ENCODE data around the gene CCL4. TPM values are rescaled to one million over a fixed set of nuclear protein-coding genes. Genes with fewer than 3 reads are reported as not detected.
"Not testable (repeated sequence)": the region's sequence is repeated elsewhere in the genome, so short reads cannot be mapped to it uniquely, and the experiment has no call there.

Gene CCL4
- total RNA-seq, 1 experiment from 2014 or later = 7.6 TPM

- H3K27me3 ChIP-seq (ENCODE audit: low read length) = 0 out of 2 replicates have a peak, but pooled peaks cover 2% of the 10 kb centered on the region
- peaks cover 9% of the 10 kb centered on the region for H3K4me1 ChIP-seq (ENCODE audit: low read length)
- no peaks in the 10 kb centered on the region for H3K36me3 ChIP-seq (ENCODE audit: insufficient read depth, low read length)
- no peak overlapping the region for H3K4me3 ChIP-seq (ENCODE audit: low read length)
- H2AFZ ChIP-seq (ENCODE audit: low read length) = no peak overlapping the region
- H4K20me1 ChIP-seq (ENCODE audit: insufficient read depth, low read depth, low read length) = no peaks in the 10 kb centered on the region
- DNase-seq = no peak
- no peak overlapping the region for H3K27ac ChIP-seq (ENCODE audit: low read length)
- H3K9ac ChIP-seq (ENCODE audit: low read length) = no peak overlapping the region
- no peak overlapping the region for H3K4me2 ChIP-seq (ENCODE audit: low read depth, low read length, poor library complexity, severe bottlenecking)
- no peaks in the 10 kb centered on the region for H3K9me3 ChIP-seq (ENCODE audit: low read length)
- no peaks in the 10 kb centered on the region for H3K9me2 ChIP-seq (replicated peaks; ENCODE audit: insufficient read depth, low read length)
- H3K79me2 ChIP-seq (ENCODE audit: low read length) = no peaks in the 10 kb centered on the region
These were observed 35.1 kb upstream of the CCL4 start for GRCh38 chr17:36068524-36068923.

- no peak overlapping the region for H3K4me2 ChIP-seq (ENCODE audit: low read depth, low read length, poor library complexity, severe bottlenecking)
- H3K27ac ChIP-seq (ENCODE audit: low read length) = no peak overlapping the region
These were observed 34.5 kb upstream of the CCL4 start for GRCh38 chr17:36069136-36069535.

DNA sequence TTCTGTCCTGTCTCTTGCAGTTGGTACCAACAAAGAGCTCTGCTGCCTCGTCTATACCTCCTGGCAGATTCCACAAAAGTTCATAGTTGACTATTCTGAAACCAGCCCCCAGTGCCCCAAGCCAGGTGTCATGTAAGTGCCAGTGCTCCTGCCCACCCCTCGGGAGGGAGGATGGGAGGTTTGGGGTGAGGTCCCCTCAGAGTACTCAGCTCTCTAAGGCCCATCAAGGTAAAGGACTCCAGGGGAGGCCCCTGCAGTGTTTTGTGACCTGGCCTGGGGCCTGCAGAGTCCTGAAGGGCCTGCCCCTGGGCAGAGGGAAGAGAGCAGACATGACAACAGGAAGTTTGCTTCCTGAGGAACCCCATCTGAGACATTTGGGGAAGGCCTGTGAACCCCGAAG is 33.2 kb upstream of the CCL4 start:
- no peaks in the 10 kb centered on the region for H3K9me3 ChIP-seq (ENCODE audit: low read length)
- no peaks in the 10 kb centered on the region for H4K20me1 ChIP-seq (ENCODE audit: insufficient read depth, low read depth, low read length)
- H3K4me1 ChIP-seq (ENCODE audit: low read length) = peaks cover 9% of the 10 kb centered on the region
- no peaks in the 10 kb centered on the region for H3K9me2 ChIP-seq (replicated peaks; ENCODE audit: insufficient read depth, low read length)
- no peak overlapping the region for H3K4me3 ChIP-seq (ENCODE audit: low read length)
- H3K79me2 ChIP-seq (ENCODE audit: low read length) = no peaks in the 10 kb centered on the region
- H3K27me3 ChIP-seq (ENCODE audit: low read length) = no peaks in the 10 kb centered on the region
- no peak for DNase-seq
- H3K27ac ChIP-seq (ENCODE audit: low read length) = no peak overlapping the region
- no peak overlapping the region for H3K9ac ChIP-seq (ENCODE audit: low read length)
- no peak overlapping the region for H2AFZ ChIP-seq (ENCODE audit: low read length)
- H3K4me2 ChIP-seq (ENCODE audit: low read depth, low read length, poor library complexity, severe bottlenecking) = no peak overlapping the region
- no peaks in the 10 kb centered on the region for H3K36me3 ChIP-seq (ENCODE audit: insufficient read depth, low read length)

More at GRCh38 chr17:36069136-36069535, 34.5 kb upstream of the CCL4 start:
- Histone ChIP-seq H2AFZ (ENCODE audit: low read length) (no peak overlapping the region), H3K9me3 (ENCODE audit: low read length) (no peaks in the 10 kb centered on the region), H3K9ac (ENCODE audit: low read length) (no peak overlapping the region), H3K27me3 (ENCODE audit: low read length) (0 out of 2 replicates have a peak, but pooled peaks cover 2% of the 10 kb centered on the region), H4K20me1 (ENCODE audit: insufficient read depth, low read depth, low read length) (no peaks in the 10 kb centered on the region), H3K4me3 (ENCODE audit: low read length) (no peak overlapping the region), H3K79me2 (ENCODE audit: low read length) (no peaks in the 10 kb centered on the region), H3K9me2 (replicated peaks; ENCODE audit: insufficient read depth, low read length) (no peaks in the 10 kb centered on the region), H3K36me3 (ENCODE audit: insufficient read depth, low read length) (no peaks in the 10 kb centered on the region), H3K4me1 (ENCODE audit: low read length) (peaks cover 9% of the 10 kb centered on the region)
- no peak for DNase-seq

DNA sequence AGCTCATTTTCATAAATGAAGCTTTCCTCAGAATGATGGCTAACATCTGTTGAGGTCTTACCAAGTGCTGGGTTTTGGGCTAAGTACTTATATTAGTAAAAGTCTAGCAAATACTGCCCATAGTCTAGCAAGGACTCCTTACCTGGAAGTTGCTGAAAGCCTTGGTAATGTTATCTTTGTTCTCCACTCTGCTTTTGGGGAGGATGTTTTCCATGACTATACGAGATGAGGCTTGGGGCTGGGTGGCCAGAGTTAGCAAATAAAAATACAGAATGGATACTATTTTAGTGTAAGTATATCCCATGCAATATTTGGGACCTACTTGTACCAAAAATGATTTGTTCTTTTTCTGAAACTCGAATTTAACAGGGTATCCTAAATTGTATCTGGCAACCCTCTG is 31.9 kb upstream of the CCL4 start:
- H3K27ac ChIP-seq (ENCODE audit: low read length) = no peak overlapping the region
- no peak overlapping the region for H3K4me3 ChIP-seq (ENCODE audit: low read length)
- H3K27me3 ChIP-seq (ENCODE audit: low read length) = no peaks in the 10 kb centered on the region
- no peak overlapping the region for H3K9ac ChIP-seq (ENCODE audit: low read length)
- H3K4me2 ChIP-seq (ENCODE audit: low read depth, low read length, poor library complexity, severe bottlenecking) = no peak overlapping the region
- DNase-seq = no peak
- H3K9me3 ChIP-seq (ENCODE audit: low read length) = no peaks in the 10 kb centered on the region
- H2AFZ ChIP-seq (ENCODE audit: low read length) = no peak overlapping the region
- no peaks in the 10 kb centered on the region for H3K36me3 ChIP-seq (ENCODE audit: insufficient read depth, low read length)
- peaks cover 11% of the 10 kb centered on the region for H3K4me1 ChIP-seq (ENCODE audit: low read length)
- no peaks in the 10 kb centered on the region for H4K20me1 ChIP-seq (ENCODE audit: insufficient read depth, low read depth, low read length)
- no peaks in the 10 kb centered on the region for H3K79me2 ChIP-seq (ENCODE audit: low read length)
- no peaks in the 10 kb centered on the region for H3K9me2 ChIP-seq (replicated peaks; ENCODE audit: insufficient read depth, low read length)

- no peak overlapping the region for H3K4me3 ChIP-seq (ENCODE audit: low read length)
- H3K27ac ChIP-seq (ENCODE audit: low read length) = no peak overlapping the region
- peak; percentile 87 for DNase-seq
- no peaks in the 10 kb centered on the region for H4K20me1 ChIP-seq (ENCODE audit: insufficient read depth, low read depth, low read length)
- H3K9me2 ChIP-seq (replicated peaks; ENCODE audit: insufficient read depth, low read length) = no peaks in the 10 kb centered on the region
- H3K79me2 ChIP-seq (ENCODE audit: low read length) = no peaks in the 10 kb centered on the region
- no peak overlapping the region for H2AFZ ChIP-seq (ENCODE audit: low read length)
- H3K27me3 ChIP-seq (ENCODE audit: low read length) = no peaks in the 10 kb centered on the region
- no peak overlapping the region for H3K4me2 ChIP-seq (ENCODE audit: low read depth, low read length, poor library complexity, severe bottlenecking)
- H3K9ac ChIP-seq (ENCODE audit: low read length) = no peak overlapping the region
- no peaks in the 10 kb centered on the region for H3K9me3 ChIP-seq (ENCODE audit: low read length)
- H3K4me1 ChIP-seq (ENCODE audit: low read length) = peaks cover 19% of the 10 kb centered on the region
- no peaks in the 10 kb centered on the region for H3K36me3 ChIP-seq (ENCODE audit: insufficient read depth, low read length)
These were observed 31.1 kb upstream of the CCL4 start for GRCh38 chr17:36072431-36073121.

DNA sequence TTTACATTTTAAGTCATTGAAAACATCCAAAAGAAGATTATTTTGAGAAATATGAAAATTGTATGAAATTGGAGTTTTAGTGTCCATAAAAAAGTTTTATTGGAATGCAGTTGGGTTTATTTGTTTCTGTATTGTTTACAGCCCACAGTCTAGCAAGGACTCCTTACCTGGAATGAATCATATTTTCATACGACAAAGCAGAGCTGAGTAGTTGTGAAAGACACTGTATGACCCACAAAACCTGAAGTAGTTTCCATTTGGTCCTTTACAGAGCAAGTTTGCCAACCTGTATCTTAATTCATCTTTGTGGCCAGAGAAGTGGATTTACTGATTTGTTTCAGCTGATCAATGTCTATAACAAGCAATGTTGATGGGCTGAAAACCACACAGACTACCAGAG is 29.3 kb upstream of the CCL4 start:
- H3K9me2 ChIP-seq (replicated peaks; ENCODE audit: insufficient read depth, low read length) = no peaks in the 10 kb centered on the region
- H3K4me3 ChIP-seq (ENCODE audit: low read length) = no peak overlapping the region
- no peak for DNase-seq
- H4K20me1 ChIP-seq (ENCODE audit: insufficient read depth, low read depth, low read length) = no peaks in the 10 kb centered on the region
- no peaks in the 10 kb centered on the region for H3K79me2 ChIP-seq (ENCODE audit: low read length)
- peaks cover 34% of the 10 kb centered on the region for H3K4me1 ChIP-seq (ENCODE audit: low read length)
- no peaks in the 10 kb centered on the region for H3K9me3 ChIP-seq (ENCODE audit: low read length)
- no peak overlapping the region for H3K27ac ChIP-seq (ENCODE audit: low read length)
- H3K27me3 ChIP-seq (ENCODE audit: low read length) = no peaks in the 10 kb centered on the region
- no peak overlapping the region for H3K9ac ChIP-seq (ENCODE audit: low read length)
- no peak overlapping the region for H3K4me2 ChIP-seq (ENCODE audit: low read depth, low read length, poor library complexity, severe bottlenecking)
- no peaks in the 10 kb centered on the region for H3K36me3 ChIP-seq (ENCODE audit: insufficient read depth, low read length)
- H2AFZ ChIP-seq (ENCODE audit: low read length) = no peak overlapping the region

DNA sequence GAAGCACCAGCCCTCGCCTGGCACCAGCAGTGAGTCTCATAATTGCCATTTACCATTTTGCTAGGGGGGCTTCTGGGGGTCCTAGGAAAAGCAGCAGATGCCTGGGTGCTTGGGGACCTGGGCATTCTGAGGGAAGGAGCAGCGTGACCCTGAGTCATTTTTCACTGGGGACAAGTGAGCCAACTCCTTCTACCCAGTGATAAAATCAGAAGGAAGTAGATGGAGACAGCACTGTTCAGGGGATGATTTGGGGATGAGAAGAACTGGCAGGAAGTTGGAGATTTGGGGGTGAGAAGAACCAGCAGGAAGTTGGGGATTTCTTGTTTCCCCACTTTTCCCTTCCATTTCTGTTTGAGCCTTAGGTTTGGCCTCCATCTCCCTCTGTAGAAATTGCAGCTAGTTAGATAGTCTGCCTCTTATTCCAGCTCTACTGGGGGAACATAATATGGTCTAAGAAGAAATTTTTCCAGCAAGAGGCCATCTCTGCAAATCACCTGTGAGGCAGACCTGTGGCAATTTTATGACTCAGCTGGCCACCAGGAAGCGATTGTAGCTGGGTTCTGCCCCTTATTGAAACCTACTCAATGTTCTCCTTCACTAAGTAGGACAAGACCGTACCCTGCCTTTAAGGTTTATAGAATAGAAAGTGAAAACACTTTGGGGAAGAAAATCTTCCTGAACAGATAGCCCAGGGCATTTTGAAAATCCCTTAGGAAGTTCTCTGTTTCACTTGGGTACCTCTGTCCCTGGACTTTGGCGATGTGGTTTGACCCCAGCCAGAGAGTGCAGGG is 21.8 kb upstream of the CCL4 start:
- not testable (repeated sequence) for H3K79me2 ChIP-seq (ENCODE audit: low read length); H3K27ac ChIP-seq (ENCODE audit: low read length); H3K36me3 ChIP-seq (ENCODE audit: insufficient read depth, low read length); H3K27me3 ChIP-seq (ENCODE audit: low read length); H3K9me3 ChIP-seq (ENCODE audit: low read length); H3K9ac ChIP-seq (ENCODE audit: low read length); H3K4me2 ChIP-seq (ENCODE audit: low read depth, low read length, poor library complexity, severe bottlenecking); H3K4me3 ChIP-seq (ENCODE audit: low read length); H3K9me2 ChIP-seq (replicated peaks; ENCODE audit: insufficient read depth, low read length); H2AFZ ChIP-seq (ENCODE audit: low read length); DNase-seq; H4K20me1 ChIP-seq (ENCODE audit: insufficient read depth, low read depth, low read length)
- peaks cover 37% of the 10 kb centered on the region for H3K4me1 ChIP-seq (ENCODE audit: low read length)

GRCh38 chr17:36082482-36083120 is 21.0 kb upstream of the CCL4 start:
- H4K20me1 ChIP-seq (ENCODE audit: insufficient read depth, low read depth, low read length); H3K9me2 ChIP-seq (replicated peaks; ENCODE audit: insufficient read depth, low read length); H2AFZ ChIP-seq (ENCODE audit: low read length); H3K4me2 ChIP-seq (ENCODE audit: low read depth, low read length, poor library complexity, severe bottlenecking); H3K27me3 ChIP-seq (ENCODE audit: low read length); H3K79me2 ChIP-seq (ENCODE audit: low read length); H3K27ac ChIP-seq (ENCODE audit: low read length); H3K36me3 ChIP-seq (ENCODE audit: insufficient read depth, low read length); H3K9me3 ChIP-seq (ENCODE audit: low read length); H3K9ac ChIP-seq (ENCODE audit: low read length); H3K4me3 ChIP-seq (ENCODE audit: low read length): not testable (repeated sequence)
- H3K4me1 ChIP-seq (ENCODE audit: low read length) = peaks cover 29% of the 10 kb centered on the region
- DNase-seq = peak; percentile 70
